Coronary artery (tissue), 2 donors: Measurements from ENCODE around the gene SULT1A1.

ENCODE experiments used
- DNase-seq: peaks from one replicate; pipeline ENCODE4 v3.0.0-alpha.2; 2017; ENCODE audit warnings: low spot score
- H3K27ac ChIP-seq, 2 donors: fragments of 200-600 bp; sonication (generic); one replicate each; pipeline ENCODE4 v1.5.1; 2016 to 2019
- H3K4me3 ChIP-seq: fragments of 200-600 bp; sonication (generic); 2 replicates; pipeline ENCODE4 v1.5.1; 2016; ENCODE audit warnings: mild to moderate bottlenecking, moderate library complexity
- CTCF ChIP-seq: fragments of 200-600 bp; sonication (generic); IDR thresholded peaks from one replicate; pipeline ENCODE4 v1.5.1; 2019; ENCODE audit warnings: antibody characterized with exemption

The SULT1A1 gene

GRCh38 chr16:28590384-28591340 lies 19.2 kb downstream of the SULT1A1 start:
- TF ChIP-seq CTCF, result no peak
- Histone ChIP-seq H3K27ac (no peak overlapping the region), H3K4me3 (no peak overlapping the region)
- DNase-seq, result no peak

GRCh38 chr16:28589930-28590329 lies 19.9 kb downstream of the SULT1A1 start:
- no peak for DNase-seq
- no peak for TF ChIP-seq CTCF
- H3K4me3 ChIP-seq, result no peak overlapping the region
- H3K27ac ChIP-seq, result no peak overlapping the region

GRCh38 chr16:28589069-28589468 lies 20.8 kb downstream of the SULT1A1 start:
- TF ChIP-seq CTCF, result no peak
- no peak overlapping the region for H3K27ac ChIP-seq
- DNase-seq, result no peak
- no peak overlapping the region for H3K4me3 ChIP-seq

- Histone ChIP-seq H3K4me3 (no peak overlapping the region), H3K27ac (no peak overlapping the region)
- DNase-seq, result no peak
- TF ChIP-seq CTCF, result no peak
Measured at GRCh38 chr16:28587386-28587785, 22.5 kb downstream of the SULT1A1 start.

- DNase-seq, result no peak
- no peak overlapping the region for H3K4me3 ChIP-seq
Measured at GRCh38 chr16:28586466-28586865, 23.4 kb downstream of the SULT1A1 start.

GRCh38 chr16:28585674-28586073 lies 24.2 kb downstream of the SULT1A1 start:
- H3K4me3 ChIP-seq, result no peak overlapping the region
- no peak for TF ChIP-seq CTCF
- no peak for DNase-seq
- no peak overlapping the region for H3K27ac ChIP-seq

More at GRCh38 chr16:28586466-28586865, 23.4 kb downstream of the SULT1A1 start:
- TF ChIP-seq CTCF, result no peak
- no peak overlapping the region for H3K27ac ChIP-seq

GRCh38 chr16:28580726-28581315 lies 29.0 kb downstream of the SULT1A1 start:
- Histone ChIP-seq H3K27ac (no peak overlapping the region), H3K4me3 (no peak overlapping the region)
- no peak for DNase-seq
- no peak for TF ChIP-seq CTCF
